AG04450 (cell line): Measurements from ENCODE around the gene ZSWIM5. TPM values are rescaled to one million over a fixed set of nuclear protein-coding genes. Genes with fewer than 3 reads are reported as not detected.

ENCODE experiments used
- CTCF ChIA-PET: fragments of 300-600, 350-600 bp; formaldehyde crosslinking; extraction: SDS; loops from one replicate; lab custom pipeline; 2022; ENCODE audit warnings: antibody characterized with exemption, inconsistent platforms; lab: Charles Lee
- POLR2A ChIA-PET: fragments of 350-600 bp; formaldehyde crosslinking; extraction: SDS; loops from one replicate; lab custom pipeline; 2021; ENCODE audit warnings: antibody characterized with exemption, inconsistent platforms; lab: Yijun Ruan, JAX
- DNase-seq: peaks from one replicate; pipeline ENCODE4 v3.0.0-alpha.2; 2011; ENCODE audit warnings: low read depth, low spot score
- H3K27ac ChIP-seq: one replicate; pipeline ENCODE4 v1.5.1; 2012; ENCODE audit warnings: low read depth, low read length, control low read depth
- H3K27me3 ChIP-seq: one replicate; pipeline ENCODE4 v1.6.0; 2012; ENCODE audit warnings: low read length; ENCODE audit not compliant: control insufficient read depth, insufficient read depth
- H3K4me3 ChIP-seq: 2 replicates; pipeline ENCODE4 v1.5.1; 2011; ENCODE audit warnings: mild to moderate bottlenecking, low read depth, low read length, control low read depth
- H3K9me3 ChIP-seq: 2 replicates; pipeline ENCODE4 v1.5.1; 2012; ENCODE audit warnings: low read length; ENCODE audit not compliant: control insufficient read depth, insufficient read depth
- CTCF ChIP-seq: IDR thresholded peaks from 2 replicates; pipeline ENCODE4 v1.5.1; 2011; ENCODE audit warnings: low read depth, low read length, control low read depth, inconsistent platforms
- polyA plus RNA-seq: library from polyadenylated mRNA; depleted of rRNA; stranded (reverse); fragments of >200 nt; gene quantifications from 2 replicates; pipeline ENCODE4 v1.2.3, GENCODE V29; 2011

The ZSWIM5 gene
- polyA plus RNA-seq, 1 experiment = 0.06 TPM

GRCh38 chr1:45215485-45216199, 9.2 kb upstream of the ZSWIM5 start:
- no peak for TF ChIP-seq CTCF
- no peak overlapping the region for H3K4me3 ChIP-seq
- H3K9me3 ChIP-seq = no peaks in the 10 kb centered on the region
- peaks cover 18% of the 10 kb centered on the region for H3K27me3 ChIP-seq
- POLR2A ChIA-PET = no interaction called here
- no peak overlapping the region for H3K27ac ChIP-seq
- CTCF ChIA-PET = no interaction called here
- DNase-seq = no peak

- DNase-seq = no peak
- Histone ChIP-seq H3K27ac (peak overlapping the region; percentile 21), H3K27me3 (peaks cover 13% of the 10 kb centered on the region), H3K4me3 (no peak overlapping the region), H3K9me3 (no peaks in the 10 kb centered on the region)
- POLR2A ChIA-PET = no interaction called here
- no peak for TF ChIP-seq CTCF
- CTCF ChIA-PET = no interaction called here
These were observed 7.5 kb upstream of the ZSWIM5 start for GRCh38 chr1:45213892-45214291.

DNA sequence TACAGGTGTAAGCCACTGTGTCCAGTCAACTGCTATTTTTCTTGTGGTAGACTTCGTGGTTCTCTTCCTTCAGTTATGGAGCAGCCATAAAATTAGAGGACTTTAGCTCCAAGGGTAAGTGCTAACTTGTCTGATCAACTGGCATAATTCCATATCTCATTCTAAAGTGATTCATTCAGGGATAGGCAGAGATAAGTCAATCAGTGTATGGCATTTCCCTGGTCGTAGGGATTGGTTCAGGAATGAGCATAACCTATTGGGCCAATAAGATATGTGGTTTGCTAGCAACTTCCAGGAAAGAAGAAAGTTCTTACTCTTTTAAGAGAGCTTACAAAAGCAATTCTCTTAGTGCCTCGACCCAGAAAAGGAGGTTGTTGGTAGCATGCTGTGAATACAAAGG, 4.7 kb upstream of the ZSWIM5 start:
- CTCF ChIA-PET = no interaction called here

GRCh38 chr1:45206808-45207623, 611 bp upstream of the ZSWIM5 start:
- Histone ChIP-seq H3K27ac (no peak overlapping the region), H3K9me3 (no peaks in the 10 kb centered on the region), H3K4me3 (peak overlapping the region; percentile 66), H3K27me3 (peaks cover 31% of the 10 kb centered on the region)
- DNase-seq = no peak
- TF ChIP-seq CTCF = no peak
- ChIA-PET POLR2A (no interaction called here), CTCF (interaction anchor here (1.0 kb wide), 1 partner anchor 153 kb away, joined by 3 read pairs; no protein-coding TSS in a partner anchor)

More for the DNA sequence above, 4.7 kb upstream of the ZSWIM5 start:
- Histone ChIP-seq H3K27me3 (peaks cover 22% of the 10 kb centered on the region), H3K9me3 (no peaks in the 10 kb centered on the region), H3K4me3 (no peak overlapping the region), H3K27ac (no peak overlapping the region)
- TF ChIP-seq CTCF = no peak
- POLR2A ChIA-PET = no interaction called here
- no peak for DNase-seq
